Naive B cell (primary cell): Measurements from ENCODE around the gene EPHX1. TPM values are rescaled to one million over a fixed set of nuclear protein-coding genes. Genes with fewer than 3 reads are reported as not detected.
"Not testable (repeated sequence)": the region's sequence is repeated elsewhere in the genome, so short reads cannot be mapped to it uniquely, and the experiment has no call there.

Experiments
- ATAC-seq, 2 donors: fragments of 150-1000 bp; cut with Tn5 transposase; 2 replicates each; pipeline ENCODE4 v1.10.0; 2021; ENCODE audit warnings: low read depth in 2 of 2, mild to moderate bottlenecking in 2 of 2, moderate library complexity in 2 of 2
- DNase-seq: peaks from one replicate; pipeline ENCODE4 v3.0.0; 2022
- H3K27ac Mint-ChIP-seq, 6 donors: one replicate each; pipeline ENCODE4 v1.8.0; 2020 to 2022; ENCODE audit warnings: mild to moderate bottlenecking in 6 of 6, mixed read lengths in 6 of 6, moderate library complexity in 5 of 6, inconsistent platforms in 2 of 6
- H3K27me3 Mint-ChIP-seq, 3 donors: one replicate each; pipeline ENCODE4 v1.8.0; 2021 to 2022; ENCODE audit warnings: mixed read lengths in 3 of 3, mild to moderate bottlenecking in 1 of 3
- H3K36me3 Mint-ChIP-seq, 2 donors: one replicate each; pipeline ENCODE4 v1.8.0; 2020 to 2022; ENCODE audit warnings: mixed read lengths in 2 of 2, inconsistent platforms in 1 of 2, mild to moderate bottlenecking in 1 of 2
- H3K4me1 Mint-ChIP-seq, 3 donors: one replicate each; pipeline ENCODE4 v1.8.0; 2020 to 2022; ENCODE audit warnings: mixed read lengths in 3 of 3, inconsistent platforms in 1 of 3, mild to moderate bottlenecking in 1 of 3, moderate library complexity in 1 of 3
- H3K4me3 Mint-ChIP-seq, 8 donors: one replicate each; pipeline ENCODE4 v1.8.0; 2020 to 2022; ENCODE audit warnings: mild to moderate bottlenecking in 8 of 8, mixed read lengths in 8 of 8, moderate library complexity in 8 of 8, inconsistent platforms in 2 of 8
- H3K9me3 Mint-ChIP-seq, 7 donors: one replicate each; pipeline ENCODE4 v1.8.0; 2020 to 2022; ENCODE audit warnings: mixed read lengths in 7 of 7, mild to moderate bottlenecking in 5 of 7, inconsistent platforms in 2 of 7, moderate library complexity in 1 of 7
- polyA plus RNA-seq, 6 donors: library from polyadenylated mRNA; unstranded; fragments of 300-500 nt; fragmentation: Illumina TruSeq; gene quantifications; one replicate each; pipeline ENCODE4 v1.2.3, GENCODE V29; 2021; ENCODE audit warnings: low read depth in 6 of 6

EPHX1 gene
- polyA plus RNA-seq, 6 donors from 2014 or later, result 0.24 to 1.1 (median 1.0) TPM; not detected in 1

- no peak for ATAC-seq
- no peak overlapping the region for H3K4me3 Mint-ChIP-seq
- H3K27ac Mint-ChIP-seq, result no peak overlapping the region
- no peaks in the 10 kb centered on the region for H3K27me3 Mint-ChIP-seq
- no peaks in the 10 kb centered on the region for H3K9me3 Mint-ChIP-seq
- H3K36me3 Mint-ChIP-seq, result no peaks in the 10 kb centered on the region
- peaks cover 5 to 19% (median 7%) of the 10 kb centered on the region in 3 donors for H3K4me1 Mint-ChIP-seq
- no peak for DNase-seq
These were observed 39.2 kb upstream of the EPHX1 start for GRCh38 chr1:225770561-225771248.

- peaks cover 5 to 15% (median 7%) of the 10 kb centered on the region in 3 donors for H3K4me1 Mint-ChIP-seq
- H3K36me3 Mint-ChIP-seq, result no peaks in the 10 kb centered on the region
- ATAC-seq (no peak), DNase-seq (no peak)
- no peak overlapping the region for H3K27ac Mint-ChIP-seq
- H3K9me3 Mint-ChIP-seq, result no peaks in the 10 kb centered on the region
- H3K27me3 Mint-ChIP-seq, result no peaks in the 10 kb centered on the region
- no peak overlapping the region for H3K4me3 Mint-ChIP-seq
These were observed 38.1 kb upstream of the EPHX1 start for GRCh38 chr1:225771661-225772322.

- Mint-ChIP-seq H3K4me1 (peaks cover 5 to 15% (median 7%) of the 10 kb centered on the region in 3 donors), H3K9me3 (no peaks in the 10 kb centered on the region), H3K27ac (no peak overlapping the region), H3K4me3 (no peak overlapping the region), H3K36me3 (no peaks in the 10 kb centered on the region), H3K27me3 (no peaks in the 10 kb centered on the region)
- DNase-seq, result peak; percentile 19
- ATAC-seq, result peak; percentile 47 to 63
These were observed 37.6 kb upstream of the EPHX1 start for GRCh38 chr1:225772323-225772768.

- DNase-seq (no peak), ATAC-seq (no peak)
- Mint-ChIP-seq H3K9me3 (no peaks in the 10 kb centered on the region), H3K36me3 (no peaks in the 10 kb centered on the region), H3K4me3 (no peak overlapping the region), H3K4me1 (peaks cover 5 to 15% (median 7%) of the 10 kb centered on the region in 3 donors), H3K27me3 (no peaks in the 10 kb centered on the region), H3K27ac (peak overlapping the region in 1 of 6 donors; percentile 85)
These were observed 37.1 kb upstream of the EPHX1 start for GRCh38 chr1:225772848-225773247.

- Mint-ChIP-seq H3K36me3 (no peaks in the 10 kb centered on the region), H3K4me1 (peaks cover 7 to 24% (median 9%) of the 10 kb centered on the region in 3 donors), H3K27ac (no peak overlapping the region), H3K4me3 (no peak overlapping the region), H3K9me3 (no peaks in the 10 kb centered on the region), H3K27me3 (no peaks in the 10 kb centered on the region)
- ATAC-seq (no peak), DNase-seq (no peak)
These were observed 35.4 kb upstream of the EPHX1 start for GRCh38 chr1:225774281-225775147.

- no peak overlapping the region for H3K27ac Mint-ChIP-seq
- ATAC-seq, result no peak
- H3K27me3 Mint-ChIP-seq, result no peaks in the 10 kb centered on the region
- no peaks in the 10 kb centered on the region for H3K9me3 Mint-ChIP-seq
- H3K36me3 Mint-ChIP-seq, result peaks cover 6 to 8% of the 10 kb centered on the region in 2 donors
- DNase-seq, result no peak
- no peak overlapping the region for H3K4me3 Mint-ChIP-seq
- H3K4me1 Mint-ChIP-seq, result peaks cover 16 to 38% (median 16%) of the 10 kb centered on the region in 3 donors
These were observed 33.6 kb upstream of the EPHX1 start for GRCh38 chr1:225776294-225776693.

GRCh38 chr1:225777058-225777582 is 32.8 kb upstream of the EPHX1 start:
- H3K4me1 Mint-ChIP-seq, result peaks cover 16 to 43% (median 22%) of the 10 kb centered on the region in 3 donors
- no peak overlapping the region for H3K27ac Mint-ChIP-seq
- H3K27me3 Mint-ChIP-seq, result no peaks in the 10 kb centered on the region
- no peaks in the 10 kb centered on the region for H3K9me3 Mint-ChIP-seq
- peaks cover 6 to 8% of the 10 kb centered on the region in 2 donors for H3K36me3 Mint-ChIP-seq
- peak; percentile 1 to 2 for ATAC-seq
- DNase-seq, result no peak
- no peak overlapping the region for H3K4me3 Mint-ChIP-seq

- Mint-ChIP-seq H3K4me1 (peaks cover 23 to 45% (median 29%) of the 10 kb centered on the region in 3 donors), H3K9me3 (no peaks in the 10 kb centered on the region)
- ATAC-seq, result peak; percentile 94
These were observed 32.2 kb upstream of the EPHX1 start, which contains the start of gene SRP9 for GRCh38 chr1:225777583-225778336. Gene SRP9 (plus strand): TSS chr1:225777826. CDS start chr1:225777941, 115 bp downstream.

GRCh38 chr1:225778337-225778669 is 31.6 kb upstream of the EPHX1 start:
- no peak overlapping the region for H3K4me3 Mint-ChIP-seq
- H3K27ac Mint-ChIP-seq, result no peak overlapping the region
- no peaks in the 10 kb centered on the region for H3K9me3 Mint-ChIP-seq
- H3K27me3 Mint-ChIP-seq, result no peaks in the 10 kb centered on the region
- ATAC-seq (no peak), DNase-seq (no peak)
- peaks cover 6 to 8% of the 10 kb centered on the region in 2 donors for H3K36me3 Mint-ChIP-seq
- H3K4me1 Mint-ChIP-seq, result peaks cover 25 to 49% (median 30%) of the 10 kb centered on the region in 3 donors

More at GRCh38 chr1:225777583-225778336, 32.2 kb upstream of the EPHX1 start, which contains the start of gene SRP9:
- DNase-seq, result peak; percentile 99
- Mint-ChIP-seq H3K36me3 (peaks cover 6 to 8% of the 10 kb centered on the region in 2 donors), H3K27me3 (no peaks in the 10 kb centered on the region), H3K27ac (no peak within 1 kb of the TSS), H3K4me3 (no peak within 1 kb of the TSS)

GRCh38 chr1:225779165-225779564 is 30.8 kb upstream of the EPHX1 start:
- H3K9me3 Mint-ChIP-seq, ATAC-seq, H3K27me3 Mint-ChIP-seq, H3K27ac Mint-ChIP-seq, DNase-seq: not testable (repeated sequence)
- Mint-ChIP-seq H3K36me3 (peaks cover 11 to 15% of the 10 kb centered on the region in 2 donors), H3K4me3 (peak overlapping the region in 1 of 8 donors; percentile 60), H3K4me1 (peaks cover 31 to 48% (median 38%) of the 10 kb centered on the region in 3 donors)

GRCh38 chr1:225780134-225780533 is 29.8 kb upstream of the EPHX1 start:
- no peaks in the 10 kb centered on the region for H3K9me3 Mint-ChIP-seq
- ATAC-seq (no peak), DNase-seq (no peak)
- no peaks in the 10 kb centered on the region for H3K27me3 Mint-ChIP-seq
- H3K4me3 Mint-ChIP-seq, result peak overlapping the region in 6 of 8 donors; percentile 46 to 80 (median 54)
- H3K36me3 Mint-ChIP-seq, result peaks cover 11 to 15% of the 10 kb centered on the region in 2 donors
- H3K4me1 Mint-ChIP-seq, result peaks cover 26 to 43% (median 32%) of the 10 kb centered on the region in 3 donors
- peak overlapping the region in 1 of 6 donors; percentile 47 for H3K27ac Mint-ChIP-seq

GRCh38 chr1:225780630-225781029 is 29.3 kb upstream of the EPHX1 start:
- H3K9me3 Mint-ChIP-seq, result no peaks in the 10 kb centered on the region
- H3K36me3 Mint-ChIP-seq, result peaks cover 11 to 16% of the 10 kb centered on the region in 2 donors
- H3K27ac Mint-ChIP-seq, result peak overlapping the region in 5 of 6 donors; percentile 18 to 80 (median 58)
- DNase-seq (no peak), ATAC-seq (no peak)
- H3K4me1 Mint-ChIP-seq, result peaks cover 26 to 43% (median 32%) of the 10 kb centered on the region in 3 donors
- H3K27me3 Mint-ChIP-seq, result no peaks in the 10 kb centered on the region
- H3K4me3 Mint-ChIP-seq, result peak overlapping the region in 5 of 8 donors; percentile 19 to 87 (median 25)
